Tibial nerve (tissue), 4 donors: ENCODE results near the gene CNOT8.

Experiments
- EP300 ChIP-seq, 2 donors: sonication (generic); formaldehyde crosslinking; IDR thresholded peaks; one replicate each; pipeline ENCODE4 v1.6.1; 2017; ENCODE audit warnings: antibody characterized with exemption in 2 of 2, mild to moderate bottlenecking in 1 of 2
- POLR2A ChIP-seq, 2 donors: fragments of 450-650 bp; IDR thresholded peaks; one replicate each; pipeline ENCODE4 v1.6.1; 2017; ENCODE audit warnings: antibody characterized with exemption in 2 of 2, mild to moderate bottlenecking in 2 of 2, moderate library complexity in 2 of 2
- TF ChIP-seq, protein P1 (sequence below), 5 experiments: fragments of 200-600 bp in 3 of 5; fragments of 450-650 bp in 2 of 5; sonication (generic) in 3 of 5; IDR thresholded peaks; one replicate each; pipeline ENCODE4 v1.5.1; 2016 to 2019; ENCODE audit warnings: antibody characterized with exemption in 5 of 5, mild to moderate bottlenecking in 3 of 5, moderate library complexity in 2 of 5

DNA sequence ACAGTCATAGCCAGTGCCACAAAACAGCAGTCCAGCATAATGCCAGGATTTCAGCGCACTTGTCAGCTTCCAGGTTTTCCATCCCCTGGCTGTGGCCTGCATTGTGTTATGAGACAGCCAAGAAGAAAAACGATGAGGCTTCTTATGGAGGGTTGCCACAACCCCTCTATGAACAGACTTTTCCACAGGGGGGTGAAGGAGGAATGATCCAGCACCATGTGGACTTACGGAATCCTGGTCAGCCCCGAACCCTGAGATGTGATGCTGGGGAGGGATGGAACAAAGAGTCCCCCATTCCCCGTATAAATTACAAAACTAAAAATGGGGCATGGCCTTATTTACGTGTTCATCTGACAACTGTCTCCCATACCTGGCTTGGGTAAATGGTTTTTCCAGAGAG, 40.6 kb upstream of the CNOT8 start:
- TF ChIP-seq, protein P1, sequence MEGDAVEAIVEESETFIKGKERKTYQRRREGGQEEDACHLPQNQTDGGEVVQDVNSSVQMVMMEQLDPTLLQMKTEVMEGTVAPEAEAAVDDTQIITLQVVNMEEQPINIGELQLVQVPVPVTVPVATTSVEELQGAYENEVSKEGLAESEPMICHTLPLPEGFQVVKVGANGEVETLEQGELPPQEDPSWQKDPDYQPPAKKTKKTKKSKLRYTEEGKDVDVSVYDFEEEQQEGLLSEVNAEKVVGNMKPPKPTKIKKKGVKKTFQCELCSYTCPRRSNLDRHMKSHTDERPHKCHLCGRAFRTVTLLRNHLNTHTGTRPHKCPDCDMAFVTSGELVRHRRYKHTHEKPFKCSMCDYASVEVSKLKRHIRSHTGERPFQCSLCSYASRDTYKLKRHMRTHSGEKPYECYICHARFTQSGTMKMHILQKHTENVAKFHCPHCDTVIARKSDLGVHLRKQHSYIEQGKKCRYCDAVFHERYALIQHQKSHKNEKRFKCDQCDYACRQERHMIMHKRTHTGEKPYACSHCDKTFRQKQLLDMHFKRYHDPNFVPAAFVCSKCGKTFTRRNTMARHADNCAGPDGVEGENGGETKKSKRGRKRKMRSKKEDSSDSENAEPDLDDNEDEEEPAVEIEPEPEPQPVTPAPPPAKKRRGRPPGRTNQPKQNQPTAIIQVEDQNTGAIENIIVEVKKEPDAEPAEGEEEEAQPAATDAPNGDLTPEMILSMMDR (IDR thresholded peaks at IDR 0.05), result no peak
- no peak for TF ChIP-seq EP300 (IDR thresholded peaks at IDR 0.05)
- TF ChIP-seq POLR2A (IDR thresholded peaks at IDR 0.05), result no peak
